Hematopoietic multipotent progenitor cell treated with erythropoietin and hydrocortisone succinate and interleukin-3 and kit ligand, for 15 days (in vitro differentiated cells): ENCODE measurements around the gene PTGDS.

Source experiments
- DNase-seq: peaks from one replicate; pipeline ENCODE4 v3.0.0-alpha.2; 2015; ENCODE audit warnings: low spot score

PTGDS gene

GRCh38 chr9:136977223-136977622, at the start of gene PTGDS:
Gene PTGDS, plus strand, starts transcription at chr9:136977504. Its CDS starts 75 bp downstream, at chr9:136977579.
- no peak for DNase-seq

- DNase-seq, result no peak
These were observed 48.7 kb upstream of the PTGDS start for GRCh38 chr9:136928591-136928990.

GRCh38 chr9:136930014-136930413, 47.3 kb upstream of the PTGDS start:
- DNase-seq, result no peak

- no peak for DNase-seq
These were observed 45.6 kb upstream of the PTGDS start for GRCh38 chr9:136931611-136932130.

GRCh38 chr9:136934277-136934676, 43.0 kb upstream of the PTGDS start:
- no peak for DNase-seq

GRCh38 chr9:136935651-136936050, 41.7 kb upstream of the PTGDS start:
- DNase-seq, result no peak

- no peak for DNase-seq
These were observed 40.6 kb upstream of the PTGDS start for GRCh38 chr9:136936645-136937170.

- no peak for DNase-seq
These were observed 39.9 kb upstream of the PTGDS start for GRCh38 chr9:136937186-136938001.

- no peak for DNase-seq
These were observed 37.8 kb upstream of the PTGDS start for GRCh38 chr9:136939431-136939995.

- no peak for DNase-seq
These were observed 37.2 kb upstream of the PTGDS start for GRCh38 chr9:136939996-136940525.

GRCh38 chr9:136940526-136941230, 36.6 kb upstream of the PTGDS start:
- no peak for DNase-seq

- no peak for DNase-seq
These were observed 35.8 kb upstream of the PTGDS start for GRCh38 chr9:136941231-136942111.

- DNase-seq, result no peak
These were observed 35.0 kb upstream of the PTGDS start for GRCh38 chr9:136942112-136942880.

GRCh38 chr9:136942881-136943230, 34.4 kb upstream of the PTGDS start:
- no peak for DNase-seq

GRCh38 chr9:136943291-136944211, 33.8 kb upstream of the PTGDS start:
- DNase-seq, result no peak

- DNase-seq, result no peak
These were observed 33.1 kb upstream of the PTGDS start for GRCh38 chr9:136944212-136944518.

GRCh38 chr9:136944519-136945332, 32.6 kb upstream of the PTGDS start, which contains the start of the genes C8G and FBXW5:
Gene C8G, plus strand, starts transcription at chr9:136945243. Its CDS starts 78 bp downstream, at chr9:136945321.
Gene FBXW5, minus strand, starts transcription at chr9:136944738. Its CDS starts 655 bp downstream, at chr9:136944083.
- DNase-seq, result peak; percentile 97
